ENCODE measurements around the gene CHTF18.

Gene CHTF18

GRCh38 chr16:776824-777223 is 11.6 kb upstream of the CHTF18 start:
- no peak for TF ChIP-seq CTCF (IDR thresholded peaks at IDR 0.05; ENCODE audit: insufficient read depth, low read depth, low read length, missing control alignments)
- H3K4me3 ChIP-seq (ENCODE audit: low read length), result no peak overlapping the region

GRCh38 chr16:777826-778225 is 10.6 kb upstream of the CHTF18 start:
- no peak overlapping the region for H3K4me3 ChIP-seq (ENCODE audit: low read length)
- peak; percentile 40 for DNase-seq (ENCODE audit: low read depth)
- TF ChIP-seq CTCF (IDR thresholded peaks at IDR 0.05; ENCODE audit: insufficient read depth, low read depth, low read length, missing control alignments), result no peak

More at GRCh38 chr16:776824-777223, 11.6 kb upstream of the CHTF18 start:
- no peak for DNase-seq (ENCODE audit: low read depth)

- DNase-seq (ENCODE audit: low read depth), result no peak
- no peak for TF ChIP-seq CTCF (IDR thresholded peaks at IDR 0.05; ENCODE audit: insufficient read depth, low read depth, low read length, missing control alignments)
- no peak overlapping the region for H3K4me3 ChIP-seq (ENCODE audit: low read length)
These were observed 10.0 kb upstream of the CHTF18 start for GRCh38 chr16:778447-778846.

- H3K4me3 ChIP-seq (ENCODE audit: low read length), result no peak overlapping the region
These were observed 9.4 kb upstream of the CHTF18 start for GRCh38 chr16:778909-779527.

GRCh38 chr16:779561-779960 is 8.9 kb upstream of the CHTF18 start:
- no peak overlapping the region for H3K4me3 ChIP-seq (ENCODE audit: low read length)
- TF ChIP-seq CTCF (IDR thresholded peaks at IDR 0.05; ENCODE audit: insufficient read depth, low read depth, low read length, missing control alignments), result no peak
- DNase-seq (ENCODE audit: low read depth), result no peak

More at GRCh38 chr16:778909-779527, 9.4 kb upstream of the CHTF18 start:
- TF ChIP-seq CTCF (IDR thresholded peaks at IDR 0.05; ENCODE audit: insufficient read depth, low read depth, low read length, missing control alignments), result no peak
- DNase-seq (ENCODE audit: low read depth), result no peak

- no peak overlapping the region for H3K4me3 ChIP-seq (ENCODE audit: low read length)
- TF ChIP-seq CTCF (IDR thresholded peaks at IDR 0.05; ENCODE audit: insufficient read depth, low read depth, low read length, missing control alignments), result no peak
- no peak for DNase-seq (ENCODE audit: low read depth)
These were observed 8.1 kb upstream of the CHTF18 start for GRCh38 chr16:780296-780695.

- TF ChIP-seq CTCF (IDR thresholded peaks at IDR 0.05; ENCODE audit: insufficient read depth, low read depth, low read length, missing control alignments), result no peak
- H3K4me3 ChIP-seq (ENCODE audit: low read length), result no peak overlapping the region
- no peak for DNase-seq (ENCODE audit: low read depth)
These were observed 6.9 kb upstream of the CHTF18 start for GRCh38 chr16:781346-782010.
